GOT3 (cell line): ENCODE results near the gene MRPS14.

Experiments used
- DNase-seq: peaks from one replicate; lab custom pipeline; 2025; ENCODE audit warnings: mixed read lengths; lab: John Stamatoyannopoulos, UW

MRPS14 gene

DNA sequence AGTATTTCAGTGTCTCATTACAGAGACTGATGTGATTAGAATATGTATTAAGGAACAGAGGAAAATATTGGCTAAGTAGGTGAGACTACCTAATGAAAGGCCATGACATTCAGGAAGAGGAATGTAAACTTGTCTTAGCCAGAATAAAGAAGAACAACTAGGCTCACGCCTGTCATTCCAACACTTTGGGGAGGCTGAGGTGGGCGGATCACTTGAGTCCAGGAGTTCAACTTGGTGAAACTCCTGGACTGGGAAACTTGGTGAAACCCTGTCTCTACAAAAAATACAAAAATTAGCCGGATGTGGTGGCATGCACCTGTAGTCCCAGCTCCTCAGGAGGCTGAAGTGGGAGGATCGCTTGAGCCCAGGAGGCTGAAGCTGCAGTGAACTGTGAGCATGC is 38.3 kb downstream of the MRPS14 start:
- DNase-seq: no peak

DNA sequence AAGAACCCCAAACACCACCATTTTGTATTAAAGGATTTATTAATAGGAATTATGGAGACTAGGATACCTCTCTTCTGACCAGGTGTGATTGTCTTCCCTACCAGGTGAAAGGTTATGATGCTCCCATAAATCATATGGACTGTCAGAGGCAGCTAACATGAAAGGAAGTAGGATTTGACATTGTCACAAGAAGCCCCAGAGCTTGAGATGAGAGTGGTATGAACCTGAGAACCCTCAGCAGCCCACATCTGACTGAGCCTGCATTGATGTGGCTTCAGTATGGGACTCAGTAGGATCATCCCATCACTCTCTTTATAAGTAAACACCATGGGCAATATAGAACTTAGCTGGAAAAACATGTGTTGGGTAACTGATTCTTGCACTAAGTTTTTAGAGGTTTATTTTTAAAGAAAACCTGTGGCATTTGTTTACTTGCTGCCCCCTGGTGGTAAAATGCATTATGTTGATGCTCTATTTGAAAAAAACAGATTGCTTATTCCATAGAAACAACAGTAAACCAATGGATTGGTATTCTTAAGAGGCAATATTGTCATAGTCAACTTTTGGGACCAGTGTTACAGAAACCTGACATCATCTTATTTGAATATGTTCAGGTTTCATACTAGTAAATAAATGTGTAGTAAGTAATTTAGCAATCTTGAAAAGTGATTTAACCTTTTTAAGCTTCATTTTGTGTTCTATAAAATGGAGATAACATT is 40.1 kb downstream of the MRPS14 start:
- DNase-seq: no peak

DNA sequence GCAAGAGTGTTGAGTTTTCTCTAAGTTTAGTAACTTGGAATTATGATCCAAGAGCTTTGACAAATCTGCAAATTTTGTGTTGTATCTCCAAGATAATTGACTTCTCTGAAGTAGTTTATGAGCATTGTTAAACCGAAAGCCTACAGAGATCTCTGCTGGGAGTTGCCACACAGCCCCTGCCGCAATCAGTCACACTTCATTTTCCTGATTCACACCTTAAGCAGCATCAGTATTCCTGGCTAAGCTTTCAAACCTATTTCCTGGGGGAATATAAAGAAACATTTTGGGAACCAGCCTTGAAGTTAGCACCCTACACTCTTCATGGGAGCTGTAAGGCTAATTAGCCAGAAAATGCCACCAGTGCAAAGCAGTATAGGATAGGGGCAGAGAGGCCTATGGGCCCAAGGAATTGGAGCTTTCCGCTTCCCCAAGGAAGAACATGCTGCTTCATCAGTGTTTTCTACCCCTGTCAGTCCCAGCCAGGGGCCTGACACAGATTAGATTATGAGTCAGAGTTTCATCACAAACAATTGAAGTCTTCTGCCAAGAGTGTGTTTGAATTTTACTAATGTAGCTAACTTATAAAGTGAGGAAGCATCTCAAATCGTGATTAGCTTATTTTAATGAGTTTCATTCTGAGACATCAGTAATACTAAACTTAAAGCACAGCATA is 46.7 kb downstream of the MRPS14 start:
- no peak for DNase-seq

DNA sequence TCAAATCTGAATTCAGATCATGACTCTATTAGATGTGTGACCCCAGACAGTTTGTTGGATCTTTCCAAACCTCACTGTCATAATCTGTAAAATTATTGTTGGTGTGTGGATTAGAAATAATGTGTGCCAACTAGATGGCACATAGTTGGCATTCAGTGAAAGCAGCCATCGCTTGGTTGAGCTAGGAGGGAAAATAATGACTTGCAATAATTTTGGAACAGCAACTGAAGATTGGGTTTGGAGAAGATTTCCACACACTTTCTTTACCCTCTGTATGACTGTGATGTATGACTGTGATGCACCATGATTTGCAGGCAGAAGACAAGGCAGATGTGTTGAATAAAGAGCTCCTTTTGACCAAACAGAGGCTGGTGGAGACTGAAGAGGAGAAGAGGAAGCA is 47.5 kb downstream of the MRPS14 start:
- DNase-seq: no peak

DNA sequence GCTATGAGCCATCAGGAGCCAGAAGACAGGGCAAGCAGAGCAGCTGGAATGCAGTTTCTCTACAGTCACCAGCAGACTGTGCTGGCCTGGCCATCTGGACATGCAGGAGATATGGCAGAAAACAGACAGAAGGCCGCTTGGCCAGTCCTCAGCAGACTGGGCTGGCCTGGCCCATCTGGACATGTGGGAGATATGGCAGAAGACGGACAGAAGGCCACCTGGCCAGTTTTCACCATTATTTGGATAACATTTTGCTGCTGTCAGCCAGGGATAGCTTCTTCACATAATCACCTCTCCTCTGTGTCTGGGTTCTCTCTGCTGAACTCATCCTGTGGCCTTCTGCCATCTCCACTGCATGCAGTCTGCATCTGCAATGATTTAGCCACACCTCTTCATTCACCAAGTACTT is 48.5 kb downstream of the MRPS14 start:
- DNase-seq: no peak

DNA sequence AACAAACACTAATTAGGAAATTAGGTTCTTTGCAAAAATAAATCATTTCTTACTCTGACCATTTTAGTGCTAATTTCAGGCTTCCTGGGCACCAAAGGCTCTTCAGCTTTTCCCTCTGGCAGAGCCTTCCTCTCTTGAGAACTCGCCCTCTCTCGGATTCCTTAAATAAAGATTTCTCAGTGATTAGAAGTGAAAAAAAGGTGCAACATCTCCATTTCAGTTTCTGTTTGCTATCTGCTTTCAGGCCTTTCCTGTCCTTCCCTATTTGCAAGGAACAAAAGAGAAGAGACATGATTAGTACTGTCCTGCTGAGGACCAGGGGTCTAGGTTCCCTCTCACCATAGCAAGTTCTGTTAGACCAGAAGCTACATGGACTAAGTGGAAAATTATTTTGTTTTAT is 51.3 kb downstream of the MRPS14 start:
- no peak for DNase-seq

DNA sequence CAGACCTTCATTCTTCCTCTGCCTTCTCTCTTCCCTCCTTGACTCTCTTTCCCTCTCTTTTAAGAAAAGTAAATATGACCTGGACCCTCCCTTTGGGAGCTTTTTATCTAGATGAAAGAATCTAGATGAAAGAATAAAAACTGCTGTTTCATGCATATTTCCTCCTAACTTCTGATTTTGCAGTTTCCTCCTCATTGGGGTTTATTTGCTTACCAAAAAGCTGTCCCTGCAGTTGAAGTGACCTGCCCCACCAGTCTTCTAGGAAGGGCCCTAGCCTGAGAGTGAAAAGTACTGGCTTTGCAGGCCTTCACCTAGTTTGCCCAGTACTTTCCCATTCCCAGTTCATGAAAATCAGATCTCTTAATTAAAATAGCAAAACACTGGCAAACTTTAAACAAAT is 51.8 kb downstream of the MRPS14 start:
- no peak for DNase-seq

DNA sequence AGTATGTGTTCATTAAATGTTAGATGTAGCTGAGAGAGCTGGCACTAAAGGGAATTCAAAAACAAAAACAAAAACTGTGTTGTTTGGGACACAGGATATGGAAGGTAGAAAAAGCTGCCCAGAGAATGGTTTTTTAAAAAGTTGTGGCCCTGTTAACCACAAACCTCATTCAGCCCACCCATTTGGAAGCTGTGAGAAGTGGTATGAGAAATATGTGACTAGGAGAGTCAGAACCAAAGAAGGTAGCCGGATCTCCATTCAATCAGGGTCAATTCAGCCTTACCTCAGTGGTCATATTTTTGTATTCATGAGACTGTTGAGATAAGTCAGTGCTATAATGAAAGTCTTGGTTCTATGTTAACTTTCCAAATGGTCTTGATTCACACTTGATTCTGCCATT is 53.2 kb downstream of the MRPS14 start:
- DNase-seq: no peak

DNA sequence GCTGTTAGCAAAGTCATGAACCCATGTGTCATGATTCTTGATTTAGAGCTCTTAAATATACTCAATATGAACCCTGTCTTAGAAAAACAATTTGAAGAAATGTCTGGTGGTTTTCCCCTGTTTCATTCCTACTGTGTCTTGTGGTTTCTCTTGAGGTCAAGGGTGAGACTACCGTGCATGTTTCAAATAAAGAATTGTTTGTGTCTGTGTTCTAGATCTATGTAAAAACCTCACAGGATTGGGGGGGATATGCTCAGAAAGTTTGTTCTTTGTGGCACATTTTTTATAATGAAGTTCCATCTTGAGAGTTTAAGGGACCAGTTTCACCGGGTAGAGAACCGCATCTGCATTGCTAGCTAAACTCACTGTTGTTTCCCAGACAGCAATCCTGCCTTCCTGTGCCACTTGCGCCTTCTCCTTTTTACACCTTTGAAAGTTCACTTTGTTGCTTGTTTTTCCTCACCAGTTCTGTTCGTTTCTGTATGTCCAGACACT is 54.4 kb downstream of the MRPS14 start:
- no peak for DNase-seq

DNA sequence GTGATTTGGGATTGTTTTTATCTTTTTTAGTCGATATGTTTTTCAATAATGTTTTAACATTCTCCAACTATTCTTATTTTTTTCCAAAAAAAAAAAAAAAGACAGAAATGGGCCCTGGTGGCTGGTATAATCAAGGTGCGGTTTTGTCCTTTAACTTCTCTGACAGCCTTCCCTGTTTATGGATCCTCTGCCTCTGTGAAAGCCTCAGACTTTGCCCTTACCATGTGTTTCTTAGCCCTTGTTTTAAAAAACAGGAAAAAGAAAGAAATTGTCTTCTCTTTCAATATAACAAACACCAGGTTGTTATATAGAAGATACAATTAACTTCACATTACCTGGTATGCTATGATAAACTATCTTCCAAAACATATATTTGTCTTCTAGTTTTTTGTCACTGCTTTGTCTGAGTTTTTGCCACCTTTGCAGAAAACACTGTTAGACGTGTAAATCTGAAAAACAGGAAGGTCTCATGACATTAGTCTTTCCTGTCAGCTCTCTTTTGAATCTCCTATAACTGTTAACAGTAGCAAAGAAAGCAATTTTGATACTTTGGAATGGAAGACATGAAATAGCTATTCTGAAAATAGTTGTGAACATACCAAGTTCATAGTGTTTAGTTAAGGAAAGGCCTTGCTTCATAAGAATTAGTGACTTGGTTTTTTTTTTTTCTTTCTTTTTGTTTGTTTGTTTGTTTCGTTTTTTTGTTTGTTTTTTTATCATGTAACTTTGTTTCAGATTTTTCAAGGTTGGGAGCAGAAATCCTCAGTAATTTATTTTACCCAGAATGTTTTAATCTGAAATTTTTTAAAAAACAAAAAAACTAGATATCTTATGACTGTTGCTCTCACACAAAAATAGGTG is 55.1 kb downstream of the MRPS14 start:
- DNase-seq: no peak

DNA sequence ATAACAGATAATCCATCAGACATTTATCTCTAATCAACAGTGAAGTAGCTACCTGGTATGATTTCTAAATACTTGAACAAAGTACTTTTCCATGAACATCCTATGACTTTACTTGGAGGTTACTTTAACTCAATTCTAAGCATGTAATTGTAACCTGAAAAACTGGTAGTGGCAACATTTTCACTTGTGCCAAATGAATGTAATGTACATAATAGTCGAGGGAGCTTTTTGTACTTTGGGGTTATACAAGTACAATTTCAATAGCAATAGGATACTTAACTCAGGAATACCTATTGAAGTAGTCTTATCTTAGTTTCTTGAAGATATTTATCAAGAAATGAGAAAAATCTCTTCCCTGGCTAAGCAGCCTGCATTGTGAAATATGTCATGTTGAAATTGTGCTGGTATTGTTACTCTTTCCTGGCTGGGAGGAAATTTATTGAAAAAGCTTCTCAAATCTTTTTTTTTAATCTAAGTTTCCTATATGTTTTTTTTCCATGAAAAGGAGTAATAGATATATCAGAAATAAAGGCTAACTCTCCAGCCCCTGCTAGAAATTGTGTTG is 57.1 kb downstream of the MRPS14 start:
- no peak for DNase-seq

DNA sequence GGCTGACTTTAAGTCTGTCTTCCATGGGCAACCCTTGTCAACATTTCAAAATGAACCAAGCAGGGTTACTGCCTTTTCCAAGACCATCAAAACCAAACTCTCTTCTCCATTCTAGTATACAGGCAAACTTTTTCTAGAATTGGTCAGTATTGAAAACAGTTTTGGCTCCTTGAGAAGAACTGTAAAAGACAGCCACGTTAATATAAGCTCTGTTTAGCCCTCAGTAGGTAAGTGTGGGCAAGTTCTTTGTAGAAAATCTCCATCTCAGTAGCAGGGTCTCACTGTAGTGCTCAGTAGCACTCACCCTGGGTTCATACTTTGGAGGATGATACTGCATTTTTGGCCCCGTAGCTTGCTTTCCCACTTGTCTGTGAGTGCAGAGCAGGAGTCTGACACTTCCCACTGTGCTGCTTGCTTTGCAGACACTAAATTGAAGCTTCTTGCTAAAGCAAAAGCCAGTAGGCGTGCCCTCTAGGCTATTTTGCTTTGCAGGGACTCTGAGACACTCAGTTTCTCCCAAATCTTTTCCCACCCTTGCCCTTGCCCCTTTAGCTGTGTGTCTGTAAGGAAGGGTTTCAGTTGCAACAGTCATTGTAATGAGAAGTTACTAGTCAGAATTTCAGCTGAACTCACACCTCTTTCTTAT is 57.7 kb downstream of the MRPS14 start:
- DNase-seq: no peak

DNA sequence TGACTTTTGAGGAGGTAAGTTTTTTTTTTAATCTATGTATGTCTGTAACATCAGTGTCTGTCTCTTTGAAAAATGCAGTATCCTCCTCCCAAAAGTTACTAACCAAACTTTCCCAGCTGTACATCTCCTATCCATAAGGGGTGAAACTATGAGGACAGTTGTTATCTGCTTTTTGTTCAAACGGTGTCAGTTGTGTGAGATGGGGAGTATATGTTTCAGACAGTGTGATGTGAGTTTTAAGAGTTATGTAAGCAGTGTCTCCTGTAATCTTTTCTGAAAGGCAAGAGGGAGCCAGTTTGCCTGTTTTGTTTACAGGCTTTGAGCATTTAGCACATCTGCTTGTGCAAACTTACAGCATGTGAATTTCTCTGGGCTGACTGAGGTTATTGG is 58.3 kb downstream of the MRPS14 start:
- DNase-seq: no peak

DNA sequence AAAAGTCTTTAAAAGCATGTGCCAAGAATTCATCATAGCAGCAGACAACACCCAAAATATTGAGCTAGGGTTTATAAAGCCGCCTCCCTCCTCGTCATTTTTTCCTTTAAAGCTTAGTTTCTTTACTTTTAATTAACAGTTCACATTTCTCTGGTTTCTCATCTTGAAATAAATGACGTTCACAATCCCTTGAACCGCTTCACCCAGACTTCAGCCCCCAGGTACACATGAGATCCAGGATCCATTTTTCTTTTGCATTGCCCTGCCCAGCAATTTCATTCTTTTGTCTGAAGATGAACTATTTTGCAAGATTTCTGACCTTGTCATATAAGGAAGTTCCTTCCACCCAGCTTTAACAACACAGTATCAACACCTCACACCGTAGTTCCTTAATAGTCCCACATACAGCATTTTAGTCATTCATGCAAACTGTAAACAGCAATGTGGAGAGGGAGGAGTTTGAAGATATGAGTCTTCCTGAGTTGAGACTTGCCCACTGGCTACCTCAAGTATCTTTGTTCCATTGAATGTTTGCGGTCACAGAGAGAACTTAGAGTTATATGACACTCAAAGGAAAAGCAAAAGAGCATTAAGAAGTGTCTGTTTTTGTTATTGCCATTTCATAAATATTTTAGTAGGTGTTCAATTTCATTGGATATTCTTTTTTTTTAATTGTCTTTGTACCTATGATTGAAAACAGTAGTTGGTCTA is 58.8 kb downstream of the MRPS14 start:
- no peak for DNase-seq

DNA sequence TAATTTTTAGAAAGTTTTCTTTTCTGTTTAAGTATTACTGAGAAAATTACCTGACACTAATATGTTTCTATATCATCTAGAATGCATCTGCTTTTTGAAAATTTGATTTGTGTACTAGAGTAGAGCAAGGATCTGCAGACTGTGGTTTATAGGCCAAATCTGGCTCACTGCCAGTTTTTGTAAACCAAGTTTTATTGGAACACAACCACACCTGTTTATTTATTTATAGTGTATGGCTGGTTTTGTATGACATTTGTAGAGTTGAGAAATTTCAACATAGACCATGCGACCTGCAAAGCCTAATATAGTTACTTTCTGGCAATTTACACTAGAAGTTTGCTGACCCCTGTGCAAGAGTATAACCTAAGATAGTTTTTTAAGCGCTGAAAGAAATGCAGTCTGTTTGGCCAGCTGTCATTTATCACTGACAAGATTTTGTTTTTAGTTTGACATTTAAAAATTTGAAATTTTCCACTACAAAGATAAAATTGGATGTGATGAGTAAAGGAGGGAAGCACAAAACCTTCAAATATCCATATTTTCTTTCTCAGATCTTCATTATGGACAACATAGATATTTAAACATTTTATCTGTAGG is 59.6 kb downstream of the MRPS14 start:
- no peak for DNase-seq
